ENCODE results near the gene WHRN. TPM values are rescaled to one million over a fixed set of nuclear protein-coding genes. Genes with fewer than 3 reads are reported as not detected.

The WHRN gene
- total and polyA plus RNA-seq, 9 of the 15 experiments (the other 6 are each of a cell fraction or from before 2014, with no cell fraction given), result 0.31 to 14.1 (median 3.0) TPM

- TF ChIP-seq, protein P1, sequence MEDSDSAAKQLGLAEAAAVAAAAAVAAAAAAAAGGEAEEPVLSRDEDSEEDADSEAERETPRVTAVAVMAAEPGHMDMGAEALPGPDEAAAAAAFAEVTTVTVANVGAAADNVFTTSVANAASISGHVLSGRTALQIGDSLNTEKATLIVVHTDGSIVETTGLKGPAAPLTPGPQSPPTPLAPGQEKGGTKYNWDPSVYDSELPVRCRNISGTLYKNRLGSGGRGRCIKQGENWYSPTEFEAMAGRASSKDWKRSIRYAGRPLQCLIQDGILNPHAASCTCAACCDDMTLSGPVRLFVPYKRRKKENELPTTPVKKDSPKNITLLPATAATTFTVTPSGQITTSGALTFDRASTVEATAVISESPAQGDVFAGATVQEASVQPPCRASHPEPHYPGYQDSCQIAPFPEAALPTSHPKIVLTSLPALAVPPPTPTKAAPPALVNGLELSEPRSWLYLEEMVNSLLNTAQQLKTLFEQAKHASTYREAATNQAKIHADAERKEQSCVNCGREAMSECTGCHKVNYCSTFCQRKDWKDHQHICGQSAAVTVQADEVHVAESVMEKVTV (CRISPR knock-in tag; IDR thresholded peaks at IDR 0.05), result peak; percentile 24; the same call in 1 of the 2 replicates
- TF ChIP-seq, protein P2, sequence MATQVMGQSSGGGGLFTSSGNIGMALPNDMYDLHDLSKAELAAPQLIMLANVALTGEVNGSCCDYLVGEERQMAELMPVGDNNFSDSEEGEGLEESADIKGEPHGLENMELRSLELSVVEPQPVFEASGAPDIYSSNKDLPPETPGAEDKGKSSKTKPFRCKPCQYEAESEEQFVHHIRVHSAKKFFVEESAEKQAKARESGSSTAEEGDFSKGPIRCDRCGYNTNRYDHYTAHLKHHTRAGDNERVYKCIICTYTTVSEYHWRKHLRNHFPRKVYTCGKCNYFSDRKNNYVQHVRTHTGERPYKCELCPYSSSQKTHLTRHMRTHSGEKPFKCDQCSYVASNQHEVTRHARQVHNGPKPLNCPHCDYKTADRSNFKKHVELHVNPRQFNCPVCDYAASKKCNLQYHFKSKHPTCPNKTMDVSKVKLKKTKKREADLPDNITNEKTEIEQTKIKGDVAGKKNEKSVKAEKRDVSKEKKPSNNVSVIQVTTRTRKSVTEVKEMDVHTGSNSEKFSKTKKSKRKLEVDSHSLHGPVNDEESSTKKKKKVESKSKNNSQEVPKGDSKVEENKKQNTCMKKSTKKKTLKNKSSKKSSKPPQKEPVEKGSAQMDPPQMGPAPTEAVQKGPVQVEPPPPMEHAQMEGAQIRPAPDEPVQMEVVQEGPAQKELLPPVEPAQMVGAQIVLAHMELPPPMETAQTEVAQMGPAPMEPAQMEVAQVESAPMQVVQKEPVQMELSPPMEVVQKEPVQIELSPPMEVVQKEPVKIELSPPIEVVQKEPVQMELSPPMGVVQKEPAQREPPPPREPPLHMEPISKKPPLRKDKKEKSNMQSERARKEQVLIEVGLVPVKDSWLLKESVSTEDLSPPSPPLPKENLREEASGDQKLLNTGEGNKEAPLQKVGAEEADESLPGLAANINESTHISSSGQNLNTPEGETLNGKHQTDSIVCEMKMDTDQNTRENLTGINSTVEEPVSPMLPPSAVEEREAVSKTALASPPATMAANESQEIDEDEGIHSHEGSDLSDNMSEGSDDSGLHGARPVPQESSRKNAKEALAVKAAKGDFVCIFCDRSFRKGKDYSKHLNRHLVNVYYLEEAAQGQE (IDR thresholded peaks at IDR 0.05; ENCODE audit: borderline replicate concordance), result peak; percentile 47; the same call in 1 of the 2 replicates
- TF ChIP-seq, protein P2 (CRISPR knock-in tag; IDR thresholded peaks at IDR 0.05; ENCODE audit: low read depth), result no peak
- TF ChIP-seq, protein P3, sequence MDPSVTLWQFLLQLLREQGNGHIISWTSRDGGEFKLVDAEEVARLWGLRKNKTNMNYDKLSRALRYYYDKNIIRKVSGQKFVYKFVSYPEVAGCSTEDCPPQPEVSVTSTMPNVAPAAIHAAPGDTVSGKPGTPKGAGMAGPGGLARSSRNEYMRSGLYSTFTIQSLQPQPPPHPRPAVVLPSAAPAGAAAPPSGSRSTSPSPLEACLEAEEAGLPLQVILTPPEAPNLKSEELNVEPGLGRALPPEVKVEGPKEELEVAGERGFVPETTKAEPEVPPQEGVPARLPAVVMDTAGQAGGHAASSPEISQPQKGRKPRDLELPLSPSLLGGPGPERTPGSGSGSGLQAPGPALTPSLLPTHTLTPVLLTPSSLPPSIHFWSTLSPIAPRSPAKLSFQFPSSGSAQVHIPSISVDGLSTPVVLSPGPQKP (CRISPR knock-in tag; IDR thresholded peaks at IDR 0.05), result no peak
- TF ChIP-seq, protein P4, sequence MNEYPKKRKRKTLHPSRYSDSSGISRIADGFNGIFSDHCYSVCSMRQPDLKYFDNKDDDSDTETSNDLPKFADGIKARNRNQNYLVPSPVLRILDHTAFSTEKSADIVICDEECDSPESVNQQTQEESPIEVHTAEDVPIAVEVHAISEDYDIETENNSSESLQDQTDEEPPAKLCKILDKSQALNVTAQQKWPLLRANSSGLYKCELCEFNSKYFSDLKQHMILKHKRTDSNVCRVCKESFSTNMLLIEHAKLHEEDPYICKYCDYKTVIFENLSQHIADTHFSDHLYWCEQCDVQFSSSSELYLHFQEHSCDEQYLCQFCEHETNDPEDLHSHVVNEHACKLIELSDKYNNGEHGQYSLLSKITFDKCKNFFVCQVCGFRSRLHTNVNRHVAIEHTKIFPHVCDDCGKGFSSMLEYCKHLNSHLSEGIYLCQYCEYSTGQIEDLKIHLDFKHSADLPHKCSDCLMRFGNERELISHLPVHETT (CRISPR knock-in tag; conservative IDR thresholded peaks at IDR 0.05 in 1 of 2, IDR thresholded peaks at IDR 0.05 in 1 of 2), result no peak
- TF ChIP-seq HMG20A (CRISPR knock-in tag; conservative IDR thresholded peaks at IDR 0.05) (no peak), TEAD4 (IDR thresholded peaks at IDR 0.05; ENCODE audit: low read length) (peak; percentile 7; the same call in 1 of the 2 replicates), TEAD4 (CRISPR knock-in tag; IDR thresholded peaks at IDR 0.05; ENCODE audit: borderline replicate concordance) (no peak)
Observed at GRCh38 chr9:114507726-114508125, 2.5 kb upstream of the WHRN start (continued).

Measured in K562 (cell line).